Large intestine (tissue), 3 donors: ENCODE data around the gene SPATA2L. TPM values are rescaled to one million over a fixed set of nuclear protein-coding genes. Genes with fewer than 3 reads are reported as not detected.
"Not testable (repeated sequence)": the region's sequence is repeated elsewhere in the genome, so short reads cannot be mapped to it uniquely, and the experiment has no call there.

Experiments used
- DNase-seq, 2 donors: peaks; one replicate each; pipeline versions ENCODE4 v3.0.0 to v3.0.0-alpha.2; 2013
- H3K27ac ChIP-seq: one replicate; pipeline ENCODE4 v1.5.1; 2013; ENCODE audit warnings: low read length
- H3K27me3 ChIP-seq: 2 replicates; pipeline ENCODE4 v1.6.1; 2013; ENCODE audit warnings: low read length; ENCODE audit not compliant: control insufficient read depth, insufficient read depth
- H3K36me3 ChIP-seq: 2 replicates; pipeline ENCODE4 v1.6.1; 2013; ENCODE audit warnings: low read length; ENCODE audit not compliant: control insufficient read depth, insufficient read depth
- H3K4me1 ChIP-seq: one replicate; pipeline ENCODE4 v1.6.1; 2013; ENCODE audit warnings: low read length; ENCODE audit not compliant: control insufficient read depth, insufficient read depth
- H3K4me3 ChIP-seq: one replicate; pipeline ENCODE4 v1.5.1; 2013; ENCODE audit warnings: low read length
- H3K9me3 ChIP-seq: one replicate; pipeline ENCODE4 v1.6.1; 2013; ENCODE audit warnings: mild to moderate bottlenecking, low read depth, low read length, moderate library complexity; ENCODE audit not compliant: control insufficient read depth
- WGBS: methylation state at CpG from one replicate; pipeline ENCODE4 v1.1.5; 2013; ENCODE audit warnings: low lambda C conversion rate; ENCODE audit not compliant: insufficient coverage; 5-methylcytosine and 5-hydroxymethylcytosine counted together
- polyA plus RNA-seq: library from polyadenylated mRNA; unstranded; fragments of 120-200 nt; gene quantifications from one replicate; pipeline ENCODE4 v1.2.1, GENCODE V29; 2013

The SPATA2L gene
- polyA plus RNA-seq, 1 donor: 18.7 TPM

GRCh38 chr16:89689621-89690020 is 11.9 kb downstream of the SPATA2L start:
- H3K9me3 ChIP-seq, H3K27ac ChIP-seq, H3K4me3 ChIP-seq, DNase-seq, H3K27me3 ChIP-seq: not testable (repeated sequence)
- Histone ChIP-seq H3K4me1 (peaks cover 15% of the 10 kb centered on the region), H3K36me3 (peaks cover 52% of the 10 kb centered on the region)
- no CpG with 5 or more reads among the region's 4 CpGs for WGBS

- no peak overlapping the region for H3K4me3 ChIP-seq
- no peak overlapping the region for H3K27ac ChIP-seq
- WGBS: no CpG with 5 or more reads among the region's 13 CpGs
- H3K27me3 ChIP-seq: no peaks in the 10 kb centered on the region
- H3K4me1 ChIP-seq: peaks cover 15% of the 10 kb centered on the region
- peaks cover 4% of the 10 kb centered on the region for H3K9me3 ChIP-seq
- no peak for DNase-seq
- peaks cover 48% of the 10 kb centered on the region for H3K36me3 ChIP-seq
These were observed 12.4 kb downstream of the SPATA2L start for GRCh38 chr16:89689142-89689541.

- no peak for DNase-seq
- Histone ChIP-seq H3K36me3 (peaks cover 41% of the 10 kb centered on the region), H3K9me3 (peaks cover 4% of the 10 kb centered on the region), H3K4me1 (peaks cover 11% of the 10 kb centered on the region), H3K27ac (peak overlapping the region; percentile 80), H3K27me3 (no peaks in the 10 kb centered on the region), H3K4me3 (no peak overlapping the region)
- WGBS: no CpG with 5 or more reads among the region's 5 CpGs
These were observed 13.1 kb downstream of the SPATA2L start for GRCh38 chr16:89688395-89688794.

GRCh38 chr16:89687092-89687940 is 14.2 kb downstream of the SPATA2L start:
- H3K36me3 ChIP-seq: peaks cover 32% of the 10 kb centered on the region
- H3K4me1 ChIP-seq: peaks cover 11% of the 10 kb centered on the region
- WGBS: no CpG with 5 or more reads among the region's 42 CpGs
- peak overlapping the region; percentile 80 for H3K27ac ChIP-seq
- DNase-seq: peak; percentile 91 to 97
- H3K9me3 ChIP-seq: peaks cover 4% of the 10 kb centered on the region
- peak overlapping the region; percentile 81 for H3K4me3 ChIP-seq
- H3K27me3 ChIP-seq: no peaks in the 10 kb centered on the region

- peaks cover 11% of the 10 kb centered on the region for H3K4me1 ChIP-seq
- peaks cover 4% of the 10 kb centered on the region for H3K9me3 ChIP-seq
- H3K27me3 ChIP-seq: no peaks in the 10 kb centered on the region
- peak within 1 kb of the TSS; percentile 81 for H3K4me3 ChIP-seq
- peaks cover 25% of the 10 kb centered on the region for H3K36me3 ChIP-seq
- peak; percentile 91 to 93 for DNase-seq
- H3K27ac ChIP-seq: peak within 1 kb of the TSS; percentile 80
- WGBS: no CpG with 5 or more reads among the region's 67 CpGs
These were observed 14.9 kb downstream of the SPATA2L start, which contains the start of gene CDK10 for GRCh38 chr16:89686520-89687091. Gene CDK10 (plus strand): TSS chr16:89686689. CDS start chr16:89686711, 22 bp downstream.

GRCh38 chr16:89685916-89686315 is 15.6 kb downstream of the SPATA2L start:
- no peak for DNase-seq
- peaks cover 19% of the 10 kb centered on the region for H3K36me3 ChIP-seq
- H3K27ac ChIP-seq: no peak overlapping the region
- H3K4me1 ChIP-seq: peaks cover 11% of the 10 kb centered on the region
- no CpG with 5 or more reads among the region's 1 CpG for WGBS
- H3K27me3 ChIP-seq: no peaks in the 10 kb centered on the region
- H3K4me3 ChIP-seq: no peak overlapping the region
- H3K9me3 ChIP-seq: peaks cover 4% of the 10 kb centered on the region

- Histone ChIP-seq H3K27ac (no peak overlapping the region), H3K4me1 (no peaks in the 10 kb centered on the region), H3K36me3 (no peaks in the 10 kb centered on the region), H3K27me3 (no peaks in the 10 kb centered on the region), H3K9me3 (peaks cover 10% of the 10 kb centered on the region), H3K4me3 (no peak overlapping the region)
- WGBS: no CpG with 5 or more reads among the region's 2 CpGs
- no peak for DNase-seq
These were observed 23.2 kb downstream of the SPATA2L start for GRCh38 chr16:89678258-89678657.

GRCh38 chr16:89672177-89672941 is 29.1 kb downstream of the SPATA2L start:
- no peak overlapping the region for H3K27ac ChIP-seq
- no peaks in the 10 kb centered on the region for H3K9me3 ChIP-seq
- WGBS: 100% methylated on average over 3 of the region's 16 CpGs

GRCh38 chr16:89671565-89671964 is 29.9 kb downstream of the SPATA2L start:
- not testable (repeated sequence) for DNase-seq, H3K27me3 ChIP-seq, H3K9me3 ChIP-seq, H3K4me3 ChIP-seq, H3K36me3 ChIP-seq, H3K27ac ChIP-seq
- peaks cover 19% of the 10 kb centered on the region for H3K4me1 ChIP-seq
- no CpG with 5 or more reads among the region's 4 CpGs for WGBS

More at GRCh38 chr16:89672177-89672941, 29.1 kb downstream of the SPATA2L start:
- Histone ChIP-seq H3K4me1 (peaks cover 19% of the 10 kb centered on the region), H3K27me3 (no peaks in the 10 kb centered on the region), H3K36me3 (peaks cover 2% of the 10 kb centered on the region), H3K4me3 (no peak overlapping the region)
- no peak for DNase-seq
